Occipital lobe (tissue), 3 donors: ENCODE measurements around the gene MYO1E. TPM values are rescaled to one million over a fixed set of nuclear protein-coding genes. Genes with fewer than 3 reads are reported as not detected.

Experiments used
- DNase-seq: peaks from one replicate; lab custom pipeline; 2025; lab: John Stamatoyannopoulos, UW
- small RNA-seq: library from RNA; depleted of rRNA; stranded (forward); fragments of <200 nt; gene quantifications from one replicate; pipeline ENCODE3, GENCODE V24; 2014
- total RNA-seq: library from RNA; depleted of rRNA; stranded (reverse); fragments of >200 nt; gene quantifications from one replicate; pipeline ENCODE4 v1.2.3, GENCODE V29; 2014

MYO1E gene
- total RNA-seq, 1 donor from 2014 or later = 31.2 TPM

DNA sequence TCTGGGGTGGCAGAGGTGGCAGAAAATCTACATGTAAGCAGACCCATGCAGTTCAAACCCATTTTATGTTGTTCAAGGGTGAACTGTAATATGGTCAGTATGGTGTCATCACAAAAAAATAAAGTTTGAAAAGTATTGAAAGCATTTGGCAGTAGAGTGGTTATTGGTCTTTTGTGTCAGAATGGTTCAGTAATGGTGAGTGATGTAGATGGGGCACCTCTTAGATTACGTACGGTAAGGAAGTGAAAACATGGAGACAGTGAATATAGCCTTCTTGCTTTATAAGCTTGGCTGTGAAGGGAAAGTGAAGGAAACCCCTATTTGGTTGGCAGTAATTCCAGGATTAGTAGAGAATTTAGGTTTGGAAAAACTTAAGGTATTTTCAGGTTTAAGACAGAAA lies 284.9 kb downstream of the MYO1E start:
- no peak for DNase-seq

Small RNAs within 50 kb of the gene (small RNA-seq; reads per million reads assigned to genes)
- gene MIR2116 (not detected), gene RF00019 (not detected), gene RNU4-80P (not detected), gene RNU6-212P (not detected)

Other genes with a start within 250 kb of the MYO1E start
- gene LDHAL6B, start 166.0 kb downstream of the MYO1E start, total RNA-seq = not detected
- 93.1 TPM for gene FAM81A, start 65.3 kb upstream of the MYO1E start, total RNA-seq
- not detected for gene GCNT3, start 238.9 kb upstream of the MYO1E start, total RNA-seq